Measurements from ENCODE around the gene TMEM144.

The TMEM144 gene

GRCh38 chr4:158295053-158295452 is 84.8 kb downstream of the TMEM144 start:
- no peak for TF ChIP-seq CTCF (IDR thresholded peaks at IDR 0.05; ENCODE audit: insufficient read depth, low read depth, low read length, missing control alignments)
- H3K4me3 ChIP-seq (ENCODE audit: low read depth, low read length) = no peak overlapping the region
- no peak for DNase-seq (ENCODE audit: low read depth)

- no peak for TF ChIP-seq CTCF (IDR thresholded peaks at IDR 0.05; ENCODE audit: insufficient read depth, low read depth, low read length, missing control alignments)
- H3K4me3 ChIP-seq (ENCODE audit: low read depth, low read length) = no peak overlapping the region
- no peak for DNase-seq (ENCODE audit: low read depth)
Observed at GRCh38 chr4:158297866-158298265, 87.6 kb downstream of the TMEM144 start.

- no peak overlapping the region for H3K4me3 ChIP-seq (ENCODE audit: low read depth, low read length)
- DNase-seq (ENCODE audit: low read depth) = no peak
- no peak for TF ChIP-seq CTCF (IDR thresholded peaks at IDR 0.05; ENCODE audit: insufficient read depth, low read depth, low read length, missing control alignments)
Observed at GRCh38 chr4:158299459-158300007, 89.2 kb downstream of the TMEM144 start.

- TF ChIP-seq CTCF (IDR thresholded peaks at IDR 0.05; ENCODE audit: insufficient read depth, low read depth, low read length, missing control alignments) = no peak
- no peak for DNase-seq (ENCODE audit: low read depth)
- H3K4me3 ChIP-seq (ENCODE audit: low read depth, low read length) = no peak overlapping the region
Observed at GRCh38 chr4:158300012-158300411, 89.7 kb downstream of the TMEM144 start.

GRCh38 chr4:158302076-158302866 is 92.0 kb downstream of the TMEM144 start:
- no peak for DNase-seq (ENCODE audit: low read depth)
- no peak for TF ChIP-seq CTCF (IDR thresholded peaks at IDR 0.05; ENCODE audit: insufficient read depth, low read depth, low read length, missing control alignments)
- no peak overlapping the region for H3K4me3 ChIP-seq (ENCODE audit: low read depth, low read length)

- no peak for TF ChIP-seq CTCF (IDR thresholded peaks at IDR 0.05; ENCODE audit: insufficient read depth, low read depth, low read length, missing control alignments)
- DNase-seq (ENCODE audit: low read depth) = no peak
- no peak overlapping the region for H3K4me3 ChIP-seq (ENCODE audit: low read depth, low read length)
Observed at GRCh38 chr4:158304694-158305093, 94.4 kb downstream of the TMEM144 start.
